NCI-H1417 treated with DMSO at 0.1 percent for 48 hours (cell line): ENCODE data around the gene TIGD6.
"Not testable (repeated sequence)": the region's sequence is repeated elsewhere in the genome, so short reads cannot be mapped to it uniquely, and the experiment has no call there.

Experiments
- DNase-seq: peaks from one replicate; lab custom pipeline; 2025; lab: John Stamatoyannopoulos, UW

The TIGD6 gene

GRCh38 chr5:150000256-150000989 is at the start of gene TIGD6, which contains the start of gene HMGXB3:
Gene TIGD6 (minus strand): TSS chr5:150000654. CDS start chr5:149996348, 4,306 bp downstream.
Gene HMGXB3 (plus strand): TSS chr5:150000739. CDS start chr5:150004853, 4,114 bp downstream.
- DNase-seq: peak; percentile 21

- DNase-seq: no peak
Measured at GRCh38 chr5:150046031-150046430, 45.6 kb upstream of the TIGD6 start.

GRCh38 chr5:150045549-150045948 is 45.1 kb upstream of the TIGD6 start:
- DNase-seq: no peak

GRCh38 chr5:150044712-150045111 is 44.3 kb upstream of the TIGD6 start:
- DNase-seq: no peak

GRCh38 chr5:150044329-150044681 is 43.9 kb upstream of the TIGD6 start:
- no peak for DNase-seq

- no peak for DNase-seq
Measured at GRCh38 chr5:150043657-150044328, 43.3 kb upstream of the TIGD6 start.

GRCh38 chr5:150042459-150042858 is 42.0 kb upstream of the TIGD6 start:
- DNase-seq: no peak

- DNase-seq: no peak
Measured at GRCh38 chr5:150038547-150038946, 38.1 kb upstream of the TIGD6 start.

- no peak for DNase-seq
Measured at GRCh38 chr5:150036513-150036912, 36.1 kb upstream of the TIGD6 start.

- DNase-seq: no peak
Measured at GRCh38 chr5:150035139-150035895, 34.9 kb upstream of the TIGD6 start.

GRCh38 chr5:150034662-150035061 is 34.2 kb upstream of the TIGD6 start:
- no peak for DNase-seq

- DNase-seq: no peak
Measured at GRCh38 chr5:150033334-150033733, 32.9 kb upstream of the TIGD6 start.

- not testable (repeated sequence) for DNase-seq
Measured at GRCh38 chr5:150028047-150028446, 27.6 kb upstream of the TIGD6 start.

- no peak for DNase-seq
Measured at GRCh38 chr5:150026682-150027172, 26.3 kb upstream of the TIGD6 start.

GRCh38 chr5:150024346-150024984 is 24.0 kb upstream of the TIGD6 start:
- no peak for DNase-seq

GRCh38 chr5:150023136-150023535 is 22.7 kb upstream of the TIGD6 start:
- DNase-seq: no peak

- no peak for DNase-seq
Measured at GRCh38 chr5:150022681-150023080, 22.2 kb upstream of the TIGD6 start.

- no peak for DNase-seq
Measured at GRCh38 chr5:150022158-150022531, 21.7 kb upstream of the TIGD6 start.

GRCh38 chr5:150021491-150022157 is 21.2 kb upstream of the TIGD6 start:
- DNase-seq: no peak

GRCh38 chr5:150020249-150020648 is 19.8 kb upstream of the TIGD6 start:
- no peak for DNase-seq

- no peak for DNase-seq
Measured at GRCh38 chr5:150017226-150018005, 17.0 kb upstream of the TIGD6 start.
